HG03520 (cell line): ENCODE data around the gene CPEB3.
A peak's percentile ranks its signal among the peaks of the same experiment; 100 is the strongest.

Experiments
- ATAC-seq: cut with Tn5 transposase; IDR thresholded peaks from one replicate; pipeline ENCODE4 v1.9.1; 2021; ENCODE audit warnings: mild to moderate bottlenecking, moderate library complexity; ENCODE audit not compliant: unreplicated experiment

Gene CPEB3

DNA sequence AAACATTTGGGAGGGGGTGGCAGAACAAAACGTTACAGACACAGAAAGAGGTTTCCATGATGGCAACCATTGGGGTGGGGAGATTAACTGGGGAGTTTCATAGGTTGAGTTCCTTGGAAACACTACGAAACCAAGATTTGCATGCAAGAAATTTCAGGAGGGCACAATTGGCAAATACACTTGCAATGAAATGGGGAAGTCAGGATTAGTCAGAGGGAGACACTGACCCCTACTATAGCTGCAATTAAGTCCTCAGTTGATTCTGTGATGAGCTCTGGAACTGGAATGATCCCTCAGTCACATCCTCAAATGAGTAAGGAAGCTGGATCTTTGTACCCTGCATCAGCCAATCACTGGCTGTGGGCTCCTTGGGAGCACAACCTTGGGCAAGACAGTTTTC is 22.1 kb downstream of the CPEB3 start:
- no peak for ATAC-seq

GRCh38 chr10:92267343-92267742 is 23.5 kb downstream of the CPEB3 start:
- ATAC-seq = no peak

DNA sequence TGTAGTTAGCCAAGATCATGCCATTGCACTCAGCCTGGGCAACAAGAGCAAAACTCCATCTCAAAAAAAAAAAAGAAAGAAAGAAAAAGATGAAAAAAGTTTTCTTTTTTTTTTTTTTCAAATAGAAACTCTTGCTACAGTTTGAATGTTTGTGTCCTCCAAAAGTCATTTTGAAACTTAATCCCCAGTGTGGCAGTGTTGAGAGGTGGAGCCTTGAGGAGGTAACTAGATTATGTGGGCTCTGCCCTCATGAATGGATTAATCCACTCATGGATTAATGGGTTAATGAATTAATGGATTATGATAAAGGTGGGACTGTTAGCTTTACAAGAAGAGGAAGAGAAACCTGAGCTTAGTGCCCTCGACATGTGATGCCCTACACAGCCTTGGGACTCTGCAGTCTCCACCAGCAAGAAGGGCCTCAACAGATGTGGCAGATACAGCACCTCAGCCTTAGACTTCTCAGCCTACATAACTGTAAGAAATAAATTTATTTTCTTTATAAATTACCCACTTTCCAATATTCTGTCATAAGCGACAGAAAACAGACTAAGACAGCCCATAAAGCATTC is 25.1 kb downstream of the CPEB3 start:
- ATAC-seq = no peak

- no peak for ATAC-seq
Observed at GRCh38 chr10:92264249-92264648, 26.6 kb downstream of the CPEB3 start.

GRCh38 chr10:92263396-92263795 is 27.5 kb downstream of the CPEB3 start:
- no peak for ATAC-seq

DNA sequence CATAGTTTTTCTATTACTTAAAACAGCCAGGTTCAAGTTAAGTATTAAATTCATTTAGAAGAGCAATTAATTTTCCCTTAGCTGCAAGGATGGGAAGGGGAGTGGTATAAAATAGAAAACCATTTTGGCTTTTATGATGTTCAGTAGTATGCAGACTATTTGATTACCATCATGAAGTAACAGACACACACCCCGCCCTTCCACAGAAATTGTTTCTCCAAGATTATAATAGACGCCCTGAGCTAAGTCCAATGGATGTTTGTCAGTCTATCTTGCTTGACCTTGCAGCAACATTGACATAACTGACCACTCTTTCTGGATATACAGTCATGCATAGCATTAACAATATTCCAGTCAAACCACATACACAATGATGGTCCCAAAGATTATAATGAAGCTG is 42.3 kb downstream of the CPEB3 start:
- ATAC-seq = no peak

DNA sequence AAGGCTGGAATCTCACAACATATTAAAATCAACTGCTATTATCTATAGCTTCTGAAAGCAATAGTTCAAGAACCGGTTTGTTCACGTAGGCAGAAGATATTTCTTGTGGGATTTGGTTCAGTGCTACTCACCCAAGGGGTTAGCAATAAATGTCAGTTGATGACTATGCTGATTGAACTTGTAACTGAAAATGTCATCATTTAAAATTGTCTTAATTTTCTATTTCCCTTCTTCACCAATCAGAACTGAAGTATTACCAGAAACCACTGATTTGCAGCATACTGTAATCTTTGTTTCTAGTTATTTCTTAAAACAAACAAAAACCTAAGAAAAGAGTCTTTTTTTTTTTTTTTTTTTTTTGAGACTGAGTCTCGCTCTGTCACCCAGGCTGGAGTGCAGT is 46.1 kb downstream of the CPEB3 start:
- no peak for ATAC-seq

DNA sequence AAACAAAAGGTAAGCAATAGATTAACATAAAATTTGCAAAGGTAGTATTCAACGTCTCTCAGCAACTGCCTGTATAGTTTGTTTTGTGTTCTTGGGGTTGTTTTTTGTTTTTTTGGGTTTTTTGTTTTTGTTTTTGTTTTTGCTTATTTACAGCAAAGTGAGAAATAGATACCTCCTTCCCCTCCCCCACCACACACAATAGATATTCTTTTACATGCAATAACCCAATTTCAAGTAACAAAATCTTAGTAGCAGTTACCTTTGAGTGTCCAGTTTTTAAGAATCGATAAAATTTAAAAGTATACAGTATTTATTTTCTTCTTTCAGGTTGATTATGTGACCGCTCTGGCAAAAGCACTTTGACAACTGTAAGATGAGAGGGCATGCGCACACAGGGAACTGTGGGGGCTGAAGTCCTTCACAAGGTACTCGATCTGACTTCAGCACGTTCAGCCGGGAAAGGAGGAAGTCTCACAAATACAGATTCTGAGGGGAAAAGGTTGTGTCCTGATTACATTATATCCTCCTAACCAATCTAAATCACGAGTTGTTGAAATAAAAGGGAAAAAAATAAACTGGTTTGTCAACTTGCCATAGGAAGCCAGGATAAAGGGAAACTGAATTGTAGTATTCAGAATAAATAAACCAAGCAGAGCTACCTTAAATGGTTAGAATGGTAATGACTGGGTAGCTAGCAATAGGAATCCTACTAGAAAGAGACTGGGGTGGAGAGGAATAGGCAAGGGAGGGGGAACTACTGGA is 47.8 kb downstream of the CPEB3 start:
- no peak for ATAC-seq

GRCh38 chr10:92242380-92242779 is 48.5 kb downstream of the CPEB3 start:
- ATAC-seq = no peak

DNA sequence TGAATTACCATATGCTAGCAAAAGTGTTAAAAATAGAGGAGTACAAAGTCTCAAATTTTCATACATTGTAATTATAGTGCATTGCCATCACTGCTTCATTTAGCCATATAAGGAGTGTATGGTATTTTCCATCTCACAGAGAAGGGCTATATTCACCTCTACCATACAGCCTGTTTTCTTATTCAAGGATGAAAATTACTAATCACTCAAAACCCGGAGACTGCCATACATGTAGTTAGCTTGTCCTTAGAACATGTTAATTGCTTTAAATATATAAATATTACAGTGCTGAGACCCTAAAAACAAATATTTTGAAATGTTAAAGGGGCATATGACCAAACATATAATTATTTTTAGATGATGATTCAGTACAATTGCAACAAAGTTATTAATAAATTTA is 49.4 kb downstream of the CPEB3 start:
- no peak for ATAC-seq

GRCh38 chr10:92241158-92241500 is 49.7 kb downstream of the CPEB3 start:
- ATAC-seq = no peak

GRCh38 chr10:92240289-92241157 is 50.4 kb downstream of the CPEB3 start:
- peak; percentile 39 for ATAC-seq

- peak; percentile 35 for ATAC-seq
Observed at GRCh38 chr10:92239600-92240288, 51.1 kb downstream of the CPEB3 start.

DNA sequence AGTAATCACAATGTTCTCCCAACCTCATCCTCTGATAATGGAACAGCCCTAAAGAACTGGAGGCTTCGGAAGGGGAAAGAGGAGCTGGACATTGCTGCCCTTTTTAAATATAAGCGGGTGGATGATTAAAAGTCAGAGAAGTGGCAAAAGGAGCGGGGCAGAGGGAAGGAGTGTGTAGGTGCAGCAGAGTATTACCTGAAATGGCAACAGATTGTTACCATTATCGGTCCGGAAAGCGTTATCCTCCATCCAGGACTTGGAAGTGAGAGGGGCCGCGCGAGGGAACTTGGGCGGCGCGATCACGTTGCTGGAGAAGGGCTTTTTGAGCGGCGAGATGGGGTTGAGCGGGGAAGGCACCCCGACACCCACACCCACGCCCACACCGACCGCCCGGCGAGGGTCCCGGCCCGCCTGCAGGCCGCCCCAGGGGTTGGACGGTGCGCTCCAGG is 51.7 kb downstream of the CPEB3 start:
- no peak for ATAC-seq

- no peak for ATAC-seq
Observed at GRCh38 chr10:92238586-92239098, 52.2 kb downstream of the CPEB3 start.

DNA sequence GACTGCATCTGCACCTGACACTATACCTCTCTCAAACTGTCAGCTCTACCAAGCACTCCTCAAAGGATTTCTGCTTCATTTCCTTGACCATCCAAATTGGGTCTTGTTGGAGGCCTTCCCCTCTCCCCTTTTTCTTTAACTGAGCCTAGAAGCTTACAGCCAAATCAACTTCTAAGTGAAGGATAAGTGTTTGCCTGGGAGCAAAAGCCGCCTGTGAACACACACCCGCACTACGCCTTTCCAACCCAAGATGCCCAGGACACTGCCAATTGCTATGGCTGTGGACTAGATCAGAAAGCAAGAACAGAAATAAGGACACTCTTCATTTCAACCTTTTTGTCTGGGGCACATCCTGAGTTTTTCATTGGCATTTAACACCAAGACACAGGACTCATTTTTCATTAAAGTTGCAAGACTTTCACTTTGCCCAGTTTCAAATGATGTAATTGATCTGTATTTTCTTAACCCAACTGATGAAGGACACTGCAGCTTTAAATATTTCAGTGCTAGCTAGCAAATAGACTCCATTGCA is 52.8 kb downstream of the CPEB3 start:
- ATAC-seq = no peak

GRCh38 chr10:92231196-92231595 is 59.7 kb downstream of the CPEB3 start:
- ATAC-seq = no peak

GRCh38 chr10:92222603-92223262 is 68.1 kb downstream of the CPEB3 start:
- no peak for ATAC-seq

GRCh38 chr10:92219559-92219958 is 71.3 kb downstream of the CPEB3 start:
- ATAC-seq = no peak

DNA sequence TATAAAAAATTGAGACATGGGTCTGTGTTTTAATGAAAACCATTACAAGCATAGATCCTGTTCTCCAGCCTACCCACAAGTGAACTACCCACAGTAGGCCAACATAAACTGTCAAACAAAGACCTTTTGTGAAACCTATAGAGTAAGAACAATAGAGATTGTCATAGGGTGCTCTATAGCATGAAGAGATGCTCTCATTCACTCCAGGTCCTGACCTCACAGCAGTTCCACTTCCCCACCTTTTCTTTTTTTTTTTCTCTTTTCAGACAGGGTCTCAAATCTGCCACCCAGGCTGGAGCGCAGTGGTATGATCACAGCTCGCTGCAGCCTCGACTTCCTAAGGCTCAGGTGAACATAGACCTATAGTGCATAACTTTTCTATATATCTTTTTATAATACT is 72.3 kb downstream of the CPEB3 start:
- no peak for ATAC-seq
